ENCODE results near the gene SOX1. TPM values are rescaled to one million over a fixed set of nuclear protein-coding genes. Genes with fewer than 3 reads are reported as not detected.

The SOX1 gene
- total RNA-seq, 1 donor = not detected

DNA sequence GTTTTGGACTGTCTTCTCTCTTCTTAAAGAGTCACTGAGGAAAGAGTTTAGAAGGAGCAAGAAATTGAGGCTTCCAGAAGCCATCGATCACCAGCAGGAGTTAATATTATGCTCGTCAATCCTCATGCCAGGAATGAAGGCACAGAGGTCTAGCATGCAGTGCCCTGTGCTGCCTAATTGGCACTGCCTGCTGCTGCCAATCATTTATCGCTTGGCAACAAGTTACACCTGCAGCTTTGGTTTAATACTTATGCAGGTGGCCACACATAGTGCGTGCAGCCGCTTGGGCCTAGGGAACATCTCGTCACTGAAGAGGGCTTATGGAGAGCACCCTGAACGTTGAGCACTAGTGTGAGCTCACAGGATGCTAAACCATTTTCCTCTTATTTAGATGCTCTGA, 2.7 kb upstream of the SOX1 start:
- H3K27me3 ChIP-seq (ENCODE audit: insufficient read depth, low read length) = peaks cover 73% of the 10 kb centered on the region
- H3K4me1 ChIP-seq (ENCODE audit: insufficient read depth, low read length) = no peaks in the 10 kb centered on the region
- H3K9me3 ChIP-seq (ENCODE audit: low read depth, low read length) = no peaks in the 10 kb centered on the region

DNA sequence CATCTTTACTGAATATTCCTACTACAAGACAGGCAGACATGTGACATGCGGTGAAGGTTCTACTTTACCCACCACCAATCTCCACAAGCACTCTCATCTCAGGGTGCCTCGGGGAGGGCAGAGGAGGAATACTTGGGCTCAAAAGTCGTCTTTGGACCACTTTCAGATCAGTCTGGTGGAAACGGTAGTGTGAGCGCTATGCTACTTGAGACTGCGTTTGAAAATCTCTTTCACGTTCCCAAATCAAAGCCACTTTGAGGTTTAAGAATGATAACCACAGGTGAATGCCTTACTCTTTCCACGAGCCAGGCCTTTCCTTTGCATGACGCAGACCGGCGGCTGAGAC, 1.5 kb upstream of the SOX1 start:
- Histone ChIP-seq H3K4me3 (ENCODE audit: low read length) (no peak overlapping the region), H3K27me3 (ENCODE audit: insufficient read depth, low read length) (peaks cover 73% of the 10 kb centered on the region), H3K9me3 (ENCODE audit: low read depth, low read length) (no peaks in the 10 kb centered on the region), H3K4me1 (ENCODE audit: insufficient read depth, low read length) (no peaks in the 10 kb centered on the region)

More for the DNA sequence above, 2.7 kb upstream of the SOX1 start:
- H3K4me3 ChIP-seq (ENCODE audit: low read length) = no peak overlapping the region

DNA sequence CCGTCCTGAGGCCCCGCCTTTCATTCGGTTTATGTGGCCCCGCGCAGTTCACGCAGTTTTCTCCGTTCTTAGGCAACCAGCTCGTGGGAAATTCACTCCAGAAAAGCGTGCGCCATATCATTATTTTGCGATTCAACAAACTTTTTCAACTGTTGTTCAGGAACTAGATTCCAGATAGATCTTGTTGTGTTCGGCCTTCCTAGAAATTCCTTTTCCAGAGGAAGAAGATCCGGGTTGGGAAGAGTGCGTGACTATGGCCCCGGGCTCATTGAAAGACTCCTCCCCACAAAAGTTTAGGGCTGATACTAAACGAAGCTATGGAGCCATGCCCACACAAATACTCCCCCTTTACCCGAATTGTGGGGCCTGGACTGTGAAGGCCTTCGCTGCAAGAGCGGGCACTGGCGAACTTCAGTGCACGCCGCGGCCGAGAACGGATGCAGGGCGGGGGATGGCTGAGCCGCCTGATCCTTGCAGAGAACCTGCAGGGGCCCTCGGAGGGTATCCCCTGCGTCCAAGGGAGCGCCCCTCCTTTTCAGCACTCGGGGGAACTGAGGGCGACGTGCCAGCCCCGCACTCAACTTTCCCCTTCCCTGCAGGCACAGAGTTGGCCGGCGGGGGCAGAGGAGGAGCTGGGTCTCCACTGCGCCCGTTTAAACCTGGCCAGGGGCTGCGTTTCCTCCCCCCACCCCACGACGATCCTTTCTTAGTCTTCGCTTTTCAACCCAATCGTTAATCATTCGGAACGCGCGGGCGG, 904 bp upstream of the SOX1 start:
- no peak overlapping the region for H3K4me3 ChIP-seq (ENCODE audit: low read length)
- no peaks in the 10 kb centered on the region for H3K4me1 ChIP-seq (ENCODE audit: insufficient read depth, low read length)
- H3K9me3 ChIP-seq (ENCODE audit: low read depth, low read length) = no peaks in the 10 kb centered on the region
- peaks cover 73% of the 10 kb centered on the region for H3K27me3 ChIP-seq (ENCODE audit: insufficient read depth, low read length)

DNA sequence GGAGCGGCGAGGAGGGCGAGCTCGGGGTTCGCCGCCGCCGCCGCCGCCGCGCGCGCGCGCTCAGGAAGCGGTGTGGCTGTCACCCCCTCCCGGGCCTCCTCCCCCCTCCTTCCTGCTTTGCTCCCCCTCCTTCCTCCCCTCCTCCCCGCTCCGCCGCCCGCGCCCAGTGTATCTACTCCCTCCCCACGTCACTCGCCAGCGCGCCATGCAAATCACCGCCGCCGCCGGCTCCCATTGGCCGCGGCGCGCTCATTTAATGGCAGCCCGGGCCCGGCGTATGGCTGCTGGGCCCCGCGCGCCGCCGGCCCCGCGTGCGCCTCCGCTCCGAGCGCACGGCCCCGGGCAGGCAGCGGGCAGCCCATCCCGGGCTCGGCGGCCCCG, 335 bp upstream of the SOX1 start:
- Histone ChIP-seq H3K27me3 (ENCODE audit: insufficient read depth, low read length) (peaks cover 73% of the 10 kb centered on the region), H3K9me3 (ENCODE audit: low read depth, low read length) (no peaks in the 10 kb centered on the region), H3K4me3 (ENCODE audit: low read length) (no peak overlapping the region)

DNA sequence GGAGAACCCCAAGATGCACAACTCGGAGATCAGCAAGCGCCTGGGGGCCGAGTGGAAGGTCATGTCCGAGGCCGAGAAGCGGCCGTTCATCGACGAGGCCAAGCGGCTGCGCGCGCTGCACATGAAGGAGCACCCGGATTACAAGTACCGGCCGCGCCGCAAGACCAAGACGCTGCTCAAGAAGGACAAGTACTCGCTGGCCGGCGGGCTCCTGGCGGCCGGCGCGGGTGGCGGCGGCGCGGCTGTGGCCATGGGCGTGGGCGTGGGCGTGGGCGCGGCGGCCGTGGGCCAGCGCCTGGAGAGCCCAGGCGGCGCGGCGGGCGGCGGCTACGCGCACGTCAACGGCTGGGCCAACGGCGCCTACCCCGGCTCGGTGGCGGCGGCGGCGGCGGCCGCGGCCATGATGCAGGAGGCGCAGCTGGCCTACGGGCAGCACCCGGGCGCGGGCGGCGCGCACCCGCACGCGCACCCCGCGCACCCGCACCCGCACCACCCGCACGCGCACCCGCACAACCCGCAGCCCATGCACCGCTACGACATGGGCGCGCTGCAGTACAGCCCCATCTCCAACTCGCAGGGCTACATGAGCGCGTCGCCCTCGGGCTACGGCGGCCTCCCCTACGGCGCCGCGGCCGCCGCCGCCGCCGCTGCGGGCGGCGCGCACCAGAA, 1.1 kb downstream of the SOX1 start:
- H3K4me1 ChIP-seq (ENCODE audit: insufficient read depth, low read length) = no peaks in the 10 kb centered on the region
- no peaks in the 10 kb centered on the region for H3K9me3 ChIP-seq (ENCODE audit: low read depth, low read length)
- peaks cover 66% of the 10 kb centered on the region for H3K27me3 ChIP-seq (ENCODE audit: insufficient read depth, low read length)
- H3K4me3 ChIP-seq (ENCODE audit: low read length) = no peak overlapping the region

More for the DNA sequence above, 335 bp upstream of the SOX1 start:
- no peaks in the 10 kb centered on the region for H3K4me1 ChIP-seq (ENCODE audit: insufficient read depth, low read length)

DNA sequence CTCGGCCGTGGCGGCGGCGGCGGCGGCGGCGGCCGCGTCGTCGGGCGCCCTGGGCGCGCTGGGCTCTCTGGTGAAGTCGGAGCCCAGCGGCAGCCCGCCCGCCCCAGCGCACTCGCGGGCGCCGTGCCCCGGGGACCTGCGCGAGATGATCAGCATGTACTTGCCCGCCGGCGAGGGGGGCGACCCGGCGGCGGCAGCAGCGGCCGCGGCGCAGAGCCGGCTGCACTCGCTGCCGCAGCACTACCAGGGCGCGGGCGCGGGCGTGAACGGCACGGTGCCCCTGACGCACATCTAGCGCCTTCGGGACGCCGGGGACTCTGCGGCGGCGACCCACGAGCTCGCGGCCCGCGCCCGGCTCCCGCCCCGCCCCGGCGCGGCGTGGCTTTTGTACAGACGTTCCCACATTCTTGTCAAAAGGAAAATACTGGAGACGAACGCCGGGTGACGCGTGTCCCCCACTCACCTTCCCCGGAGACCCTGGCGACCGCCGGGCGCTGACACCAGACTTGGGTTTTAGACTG, 1.7 kb downstream of the SOX1 start:
- no peak overlapping the region for H3K4me3 ChIP-seq (ENCODE audit: low read length)
- H3K4me1 ChIP-seq (ENCODE audit: insufficient read depth, low read length) = no peaks in the 10 kb centered on the region
- H3K9me3 ChIP-seq (ENCODE audit: low read depth, low read length) = no peaks in the 10 kb centered on the region
- H3K27me3 ChIP-seq (ENCODE audit: insufficient read depth, low read length) = peaks cover 62% of the 10 kb centered on the region

DNA sequence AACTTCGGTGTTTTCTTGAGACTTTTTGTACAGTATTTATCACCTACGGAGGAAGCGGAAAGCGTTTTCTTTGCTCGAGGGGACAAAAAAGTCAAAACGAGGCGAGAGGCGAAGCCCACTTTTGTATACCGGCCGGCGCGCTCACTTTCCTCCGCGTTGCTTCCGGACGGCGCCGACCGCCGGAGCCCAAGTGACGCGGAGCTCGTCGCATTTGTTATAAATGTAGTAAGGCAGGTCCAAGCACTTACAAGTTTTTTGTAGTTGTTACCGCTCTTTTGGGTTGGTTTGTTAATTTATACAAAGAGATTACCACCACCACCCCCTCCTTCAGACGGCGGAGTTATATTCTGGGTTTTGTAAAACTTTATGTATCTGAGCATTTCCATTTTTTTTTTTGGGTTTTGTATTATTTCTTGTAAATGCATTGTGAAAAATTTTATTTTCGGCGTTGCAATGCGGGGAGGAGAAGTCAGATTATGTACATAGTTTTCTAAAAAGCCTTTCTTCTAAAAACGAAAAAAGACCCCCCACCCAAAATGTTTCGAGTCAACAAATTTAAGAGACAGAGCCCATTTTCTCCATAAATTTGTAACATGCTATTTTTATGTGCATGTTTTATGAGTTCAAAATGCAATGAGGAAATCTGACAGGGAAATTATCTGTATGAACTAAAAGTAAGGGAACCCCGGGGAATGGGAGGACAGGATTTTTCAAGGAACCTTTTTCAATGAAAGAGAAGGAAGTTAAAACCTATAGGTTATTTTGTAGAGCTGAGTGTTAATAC, 2.3 kb downstream of the SOX1 start:
- Histone ChIP-seq H3K4me3 (ENCODE audit: low read length) (no peak overlapping the region), H3K27me3 (ENCODE audit: insufficient read depth, low read length) (peaks cover 62% of the 10 kb centered on the region), H3K9me3 (ENCODE audit: low read depth, low read length) (no peaks in the 10 kb centered on the region), H3K4me1 (ENCODE audit: insufficient read depth, low read length) (no peaks in the 10 kb centered on the region)

DNA sequence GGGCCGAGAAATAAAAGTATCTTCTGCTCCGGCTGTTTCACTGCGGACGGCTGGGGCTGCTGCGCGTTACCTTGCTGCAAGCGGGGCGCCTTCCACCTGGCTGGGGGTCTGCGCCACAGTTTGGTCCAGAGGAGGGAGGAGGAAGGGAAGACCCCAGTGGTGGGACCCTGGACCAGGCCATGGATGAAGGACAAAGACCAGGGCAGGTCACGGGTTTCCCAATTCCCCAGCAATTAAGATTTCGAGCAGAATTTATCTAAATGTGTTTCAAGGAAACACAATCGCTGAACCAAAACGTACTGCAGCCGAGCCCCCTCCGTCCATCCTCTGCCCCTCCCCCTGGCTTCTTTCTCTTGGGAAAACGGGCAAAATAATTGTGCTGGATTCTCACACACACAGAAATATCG, 2.9 kb downstream of the SOX1 start:
- Histone ChIP-seq H3K4me1 (ENCODE audit: insufficient read depth, low read length) (no peaks in the 10 kb centered on the region), H3K9me3 (ENCODE audit: low read depth, low read length) (no peaks in the 10 kb centered on the region), H3K4me3 (ENCODE audit: low read length) (no peak overlapping the region), H3K27me3 (ENCODE audit: insufficient read depth, low read length) (peaks cover 62% of the 10 kb centered on the region)

DNA sequence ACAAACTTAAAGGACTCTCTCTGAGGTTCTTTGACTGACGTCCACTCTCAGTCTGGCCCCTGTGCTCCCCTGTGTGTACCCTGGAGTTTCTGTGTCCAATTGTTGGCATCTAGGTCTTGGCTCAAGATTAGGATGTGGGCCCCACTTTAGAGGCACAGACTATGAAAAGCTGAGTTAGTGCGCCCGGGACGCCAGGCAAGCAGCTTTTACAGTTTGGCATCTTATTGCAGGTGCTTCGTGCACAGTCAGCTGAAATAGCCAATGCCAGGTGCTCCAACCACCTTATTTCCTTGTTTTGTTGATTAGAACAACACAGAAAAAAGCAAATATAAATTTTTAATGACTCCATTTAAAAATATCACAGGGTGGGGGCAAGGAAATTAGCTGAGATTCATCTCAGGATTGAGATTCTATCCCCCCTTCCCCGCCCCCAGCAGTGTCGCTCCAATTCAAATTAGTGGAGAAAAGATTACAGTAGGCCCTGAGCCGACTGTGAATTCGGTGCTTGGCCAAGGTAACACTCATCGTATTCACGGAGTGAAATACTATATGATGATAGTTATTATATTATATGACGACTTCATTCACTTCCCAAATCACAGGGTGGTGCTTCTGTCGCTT, 4.3 kb downstream of the SOX1 start:
- H3K4me1 ChIP-seq (ENCODE audit: insufficient read depth, low read length) = no peaks in the 10 kb centered on the region
- H3K27me3 ChIP-seq (ENCODE audit: insufficient read depth, low read length) = peaks cover 62% of the 10 kb centered on the region
- H3K9me3 ChIP-seq (ENCODE audit: low read depth, low read length) = no peaks in the 10 kb centered on the region
- no peak overlapping the region for H3K4me3 ChIP-seq (ENCODE audit: low read length)

DNA sequence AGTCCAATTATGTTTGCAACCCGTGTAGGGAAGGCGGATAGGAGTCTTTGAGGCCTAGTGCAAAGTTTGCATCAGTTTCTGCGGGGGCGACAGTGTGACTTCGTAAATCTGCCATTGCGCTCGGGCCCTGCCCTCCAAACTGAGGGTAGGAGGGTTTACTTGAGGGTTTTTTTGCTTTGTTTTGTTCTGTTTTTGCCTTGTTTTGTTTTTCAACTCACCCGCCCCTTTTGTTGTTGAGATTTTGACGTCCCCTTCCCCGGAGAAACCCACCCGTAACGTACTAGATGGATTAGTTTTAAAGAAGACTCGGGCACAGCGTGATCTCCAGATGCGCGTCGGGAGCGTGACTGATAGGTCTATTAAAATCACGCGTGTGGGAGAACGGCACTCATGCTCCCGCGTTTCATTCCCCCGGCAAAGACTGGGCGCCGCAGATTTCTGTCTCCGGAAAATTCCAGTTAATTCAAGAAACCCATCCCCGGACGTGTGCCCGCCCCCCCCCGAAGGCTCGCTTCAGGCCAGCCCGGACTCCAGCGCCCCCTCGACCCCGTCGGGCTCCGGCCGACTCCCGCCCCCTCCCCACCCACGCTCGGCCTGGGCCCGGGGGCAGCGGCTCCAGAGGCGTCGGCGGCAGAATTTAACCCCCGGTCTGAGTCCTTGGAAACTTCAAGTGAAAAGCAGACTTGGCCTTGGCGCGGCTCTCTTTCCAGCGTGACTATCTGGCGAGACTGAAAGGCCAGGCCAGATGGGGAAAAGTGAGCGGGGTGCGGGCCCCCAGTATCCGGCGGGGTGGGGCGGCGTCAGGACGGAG, 5.0 kb downstream of the SOX1 start:
- Histone ChIP-seq H3K4me3 (ENCODE audit: low read length) (no peak overlapping the region), H3K27me3 (ENCODE audit: insufficient read depth, low read length) (peaks cover 68% of the 10 kb centered on the region), H3K9me3 (ENCODE audit: low read depth, low read length) (no peaks in the 10 kb centered on the region), H3K4me1 (ENCODE audit: insufficient read depth, low read length) (no peaks in the 10 kb centered on the region)

DNA sequence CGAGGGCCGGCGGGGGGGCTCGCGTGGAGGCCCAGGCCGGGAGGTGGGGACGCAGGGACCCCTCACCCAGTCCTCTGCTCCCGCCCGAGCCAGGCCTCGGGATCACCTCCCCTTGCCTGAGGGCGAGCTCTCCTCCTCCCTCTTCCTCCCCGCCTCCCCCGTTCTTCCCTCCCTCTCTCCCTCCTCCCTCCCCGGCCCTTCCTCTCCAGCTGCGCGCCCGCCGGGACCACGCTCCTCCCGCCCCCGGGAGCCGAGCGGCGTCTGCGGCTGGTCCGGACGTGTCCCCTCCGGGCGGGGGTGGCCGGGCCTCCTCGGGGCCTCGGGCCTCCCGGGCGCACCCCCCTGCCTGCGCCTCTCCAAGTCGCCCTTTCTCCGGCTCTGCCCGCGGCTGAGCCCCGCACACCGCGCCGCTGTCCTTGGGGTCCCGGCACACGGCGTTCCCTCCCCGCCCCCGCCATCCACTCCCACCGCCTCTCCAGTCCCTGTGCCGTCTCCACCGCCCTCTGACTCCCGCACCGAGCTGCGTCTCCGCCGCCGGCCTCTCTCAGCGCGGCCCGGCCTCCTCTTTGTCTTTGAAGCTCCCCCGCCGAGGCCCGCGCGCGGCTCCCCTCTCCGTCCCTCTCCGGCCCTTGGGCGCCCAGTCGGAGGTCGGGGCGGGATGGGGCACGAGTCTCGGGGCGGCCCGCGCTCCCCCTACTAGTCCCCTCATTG, 5.7 kb downstream of the SOX1 start:
- Histone ChIP-seq H3K4me3 (ENCODE audit: low read length) (no peak overlapping the region), H3K9me3 (ENCODE audit: low read depth, low read length) (no peaks in the 10 kb centered on the region), H3K4me1 (ENCODE audit: insufficient read depth, low read length) (no peaks in the 10 kb centered on the region), H3K27me3 (ENCODE audit: insufficient read depth, low read length) (peaks cover 71% of the 10 kb centered on the region)

DNA sequence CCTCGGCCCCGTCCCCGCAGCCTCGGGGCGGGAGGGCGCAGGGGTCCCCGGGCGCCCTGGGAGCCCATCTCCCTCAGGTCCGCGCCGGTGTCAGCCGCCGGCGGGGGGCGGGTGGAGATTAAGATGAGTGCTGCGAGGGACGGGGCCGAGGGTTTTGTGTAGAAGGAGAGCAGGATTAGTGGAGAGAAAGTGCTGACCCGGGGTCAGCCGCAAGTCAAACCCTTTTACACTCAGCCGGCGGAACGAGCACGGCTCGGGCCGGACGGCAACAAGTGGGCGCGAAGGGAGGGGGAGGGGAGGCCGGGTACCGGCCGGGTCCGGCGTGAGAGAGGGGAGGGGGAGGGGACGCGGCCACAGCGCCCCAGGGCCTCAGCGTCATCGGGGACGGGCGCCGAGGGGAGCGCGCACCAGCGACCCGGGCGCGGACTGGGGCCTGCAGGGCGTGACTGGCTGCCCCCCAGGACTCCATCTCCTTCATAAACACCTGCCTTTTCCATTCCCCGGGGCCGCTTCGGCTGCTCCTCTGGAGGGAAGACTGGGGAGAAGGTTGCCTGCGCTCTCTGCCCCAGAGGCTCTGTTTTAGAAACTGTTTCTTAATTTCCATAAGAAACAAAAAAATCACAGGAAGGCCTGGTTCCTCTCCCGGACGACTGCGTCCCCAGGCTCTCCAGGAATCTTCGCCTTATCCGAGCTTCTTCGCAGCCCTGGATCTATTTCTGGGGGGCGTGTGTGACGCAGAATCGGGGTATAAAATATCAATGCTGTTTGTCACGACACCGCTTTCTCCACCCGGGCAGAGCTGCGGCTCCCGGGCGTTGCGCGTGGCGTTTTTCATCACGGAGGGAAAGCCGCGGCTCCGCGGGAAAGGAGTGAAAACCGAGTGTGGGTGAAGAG, 6.5 kb downstream of the SOX1 start:
- no peaks in the 10 kb centered on the region for H3K9me3 ChIP-seq (ENCODE audit: low read depth, low read length)
- H3K4me1 ChIP-seq (ENCODE audit: insufficient read depth, low read length) = no peaks in the 10 kb centered on the region
- H3K4me3 ChIP-seq (ENCODE audit: low read length) = no peak overlapping the region
- H3K27me3 ChIP-seq (ENCODE audit: insufficient read depth, low read length) = peaks cover 79% of the 10 kb centered on the region
